Measurements from ENCODE around the gene CAPRIN2.

DNA sequence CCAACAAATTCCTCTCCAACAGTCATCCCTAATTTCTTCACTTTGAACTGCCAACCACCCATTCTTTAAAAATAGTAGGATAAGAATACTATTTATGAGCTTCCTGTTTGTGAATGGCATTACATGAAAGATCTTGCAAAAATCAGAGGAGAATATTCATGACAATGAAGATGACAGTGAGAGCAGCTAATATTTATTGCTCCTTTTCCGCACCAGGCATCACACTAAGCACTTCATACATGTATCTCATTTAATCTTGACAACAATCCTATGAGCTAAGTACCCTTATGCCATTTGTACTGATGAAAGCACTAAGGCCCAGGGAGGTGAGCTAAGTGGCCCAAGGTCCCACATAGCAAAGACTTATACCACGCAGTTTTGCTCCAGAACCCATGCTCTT is 37.3 kb upstream of the CAPRIN2 start:
- TF ChIP-seq EP300 (IDR thresholded peaks at IDR 0.05) (no peak), POLR2AphosphoS5 (IDR thresholded peaks at IDR 0.05) (no peak)
- TF ChIP-seq, protein P1, sequence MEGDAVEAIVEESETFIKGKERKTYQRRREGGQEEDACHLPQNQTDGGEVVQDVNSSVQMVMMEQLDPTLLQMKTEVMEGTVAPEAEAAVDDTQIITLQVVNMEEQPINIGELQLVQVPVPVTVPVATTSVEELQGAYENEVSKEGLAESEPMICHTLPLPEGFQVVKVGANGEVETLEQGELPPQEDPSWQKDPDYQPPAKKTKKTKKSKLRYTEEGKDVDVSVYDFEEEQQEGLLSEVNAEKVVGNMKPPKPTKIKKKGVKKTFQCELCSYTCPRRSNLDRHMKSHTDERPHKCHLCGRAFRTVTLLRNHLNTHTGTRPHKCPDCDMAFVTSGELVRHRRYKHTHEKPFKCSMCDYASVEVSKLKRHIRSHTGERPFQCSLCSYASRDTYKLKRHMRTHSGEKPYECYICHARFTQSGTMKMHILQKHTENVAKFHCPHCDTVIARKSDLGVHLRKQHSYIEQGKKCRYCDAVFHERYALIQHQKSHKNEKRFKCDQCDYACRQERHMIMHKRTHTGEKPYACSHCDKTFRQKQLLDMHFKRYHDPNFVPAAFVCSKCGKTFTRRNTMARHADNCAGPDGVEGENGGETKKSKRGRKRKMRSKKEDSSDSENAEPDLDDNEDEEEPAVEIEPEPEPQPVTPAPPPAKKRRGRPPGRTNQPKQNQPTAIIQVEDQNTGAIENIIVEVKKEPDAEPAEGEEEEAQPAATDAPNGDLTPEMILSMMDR (IDR thresholded peaks at IDR 0.05) = no peak
